H1 (cell line): Measurements from ENCODE around the gene EXOSC5. TPM values are rescaled to one million over a fixed set of nuclear protein-coding genes. Genes with fewer than 3 reads are reported as not detected.

Experiments used
- CTCF ChIA-PET: fragments of 300-600 bp; sonication (Branson Sonifier 250); formaldehyde crosslinking; loops from one replicate; lab custom pipeline; 2021; ENCODE audit not compliant: partially characterized antibody; lab: Charles Lee
- POLR2A ChIA-PET: fragments of 300-600 bp; sonication (Branson Sonifier 250); formaldehyde crosslinking; loops from one replicate; lab custom pipeline; 2021; ENCODE audit warnings: inconsistent platforms; ENCODE audit not compliant: partially characterized antibody; lab: Charles Lee
- DNase-seq, 2 experiments: peaks; one replicate each; pipeline versions ENCODE4 v3.0.0 to v3.0.0-alpha.2; 2010 to 2022; ENCODE audit warnings: low spot score in 2 of 2, low read depth in 1 of 2, mixed read lengths in 1 of 2
- FAIRE-seq: peaks from 2 replicates; lab custom pipeline; 2011; peaks lifted over from hg19 to GRCh38; lab: Jason Lieb, UNC
- H2AFZ ChIP-seq: 2 replicates; pipeline ENCODE4 v1.8.1; 2012; ENCODE audit warnings: low read length, inconsistent platforms
- H2AK5ac ChIP-seq: 2 replicates; pipeline ENCODE4 v1.6.1; 2013; ENCODE audit warnings: low read depth, low read length
- H2BK120ac ChIP-seq: replicated peaks from 2 replicates; pipeline ENCODE3; 2013; ENCODE audit warnings: low read depth, low read length, inconsistent platforms
- H2BK12ac ChIP-seq: 2 replicates; pipeline ENCODE4 v1.6.1; 2013; ENCODE audit warnings: low read depth, low read length
- H2BK15ac ChIP-seq: 2 replicates; pipeline ENCODE4 v1.6.1; 2013; ENCODE audit warnings: low read length
- H2BK20ac ChIP-seq: 2 replicates; pipeline ENCODE4 v1.6.1; 2013; ENCODE audit warnings: low read length
- H2BK5ac ChIP-seq: 2 replicates; pipeline ENCODE4 v1.6.1; 2013; ENCODE audit warnings: low read depth, low read length
- H3K14ac ChIP-seq: 2 replicates; pipeline ENCODE4 v1.6.1; 2013; ENCODE audit warnings: inconsistent platforms; ENCODE audit not compliant: insufficient read length
- H3K18ac ChIP-seq: 2 replicates; pipeline ENCODE4 v1.6.1; 2013; ENCODE audit warnings: low read length; ENCODE audit errors: extremely low read depth
- H3K23ac ChIP-seq: 2 replicates; pipeline ENCODE4 v1.6.1; 2013; ENCODE audit warnings: inconsistent platforms; ENCODE audit not compliant: insufficient read length
- H3K23me2 ChIP-seq: 2 replicates; pipeline ENCODE4 v1.6.1; 2013; ENCODE audit warnings: low read depth, low read length
- H3K27ac ChIP-seq: 2 replicates; pipeline ENCODE4 v1.6.1; 2011; ENCODE audit warnings: low read depth, low read length, inconsistent platforms
- H3K27me3 ChIP-seq, 4 experiments: replicated peaks in 1 of 4; 1 replicate in 1 of 4; 2 replicates in 3 of 4; pipeline versions ENCODE4 v1.6.1 to v1.8.1; 2011 to 2013; ENCODE audit warnings: low read length in 3 of 4, mild to moderate bottlenecking in 3 of 4, inconsistent platforms in 2 of 4, mixed read lengths in 2 of 4, moderate library complexity in 1 of 4; ENCODE audit not compliant: control insufficient read depth in 3 of 4, insufficient read depth in 3 of 4; ENCODE audit errors: extremely low read depth in 1 of 4
- H3K36me3 ChIP-seq, 4 experiments: 2 replicates each; pipeline versions ENCODE4 v1.6.1 to v1.8.1; 2011 to 2013; ENCODE audit warnings: mild to moderate bottlenecking in 4 of 4, low read length in 3 of 4, moderate library complexity in 2 of 4, control low read depth in 1 of 4, inconsistent platforms in 1 of 4; ENCODE audit not compliant: insufficient read depth in 4 of 4, control insufficient read depth in 2 of 4
- H3K4ac ChIP-seq: replicated peaks from 2 replicates; pipeline ENCODE3; 2013; ENCODE audit warnings: low read length, low read depth, mixed read lengths, inconsistent platforms; ENCODE audit not compliant: insufficient read length
- H3K4me1 ChIP-seq, 4 experiments: replicated peaks in 1 of 4; 1 replicate in 1 of 4; 2 replicates in 3 of 4; pipeline versions ENCODE4 v1.6.1 to v1.8.1; 2011 to 2013; ENCODE audit warnings: low read length in 3 of 4, inconsistent platforms in 2 of 4, mixed read lengths in 1 of 4; ENCODE audit not compliant: insufficient read depth in 4 of 4, control insufficient read depth in 3 of 4
- H3K4me2 ChIP-seq, 2 experiments: 2 replicates each; pipeline versions ENCODE4 v1.6.1 to v1.8.1; 2011 to 2013; ENCODE audit warnings: low read depth in 2 of 2, low read length in 2 of 2, control low read depth in 1 of 2, inconsistent platforms in 1 of 2, mild to moderate bottlenecking in 1 of 2; ENCODE audit not compliant: insufficient read depth in 1 of 2
- H3K4me3 ChIP-seq, 4 experiments: fragments of 200-600, 300-600 bp in 1 of 4; sonication (generic), shearing (Covaris generic), sonication (Bioruptor Twin) in 1 of 4; 2 replicates each; pipeline versions ENCODE4 v1.5.1 to v1.8.1; 2011 to 2016; ENCODE audit warnings: low read length in 4 of 4, low read depth in 3 of 4, control low read depth in 2 of 4, inconsistent platforms in 2 of 4, mild to moderate bottlenecking in 2 of 4, mixed read lengths in 1 of 4, moderate library complexity in 1 of 4; ENCODE audit not compliant: insufficient read depth in 2 of 4; ENCODE audit errors: extremely low read depth in 1 of 4
- H3K56ac ChIP-seq: replicated peaks from 2 replicates; pipeline ENCODE3; 2013; ENCODE audit warnings: low read depth, mild to moderate bottlenecking, mixed read lengths, low read length, inconsistent platforms; ENCODE audit not compliant: insufficient read length
- H3K79me1 ChIP-seq: 2 replicates; pipeline ENCODE4 v1.6.1; 2013; ENCODE audit warnings: low read depth, low read length, control low read depth
- H3K79me2 ChIP-seq, 2 experiments: 2 replicates each; pipeline versions ENCODE4 v1.6.1 to v1.8.1; 2012 to 2013; ENCODE audit warnings: low read length in 2 of 2, mild to moderate bottlenecking in 2 of 2, inconsistent platforms in 1 of 2; ENCODE audit not compliant: insufficient read depth in 2 of 2, control insufficient read depth in 1 of 2
- H3K9ac ChIP-seq, 4 experiments: replicated peaks in 1 of 4; 1 replicate in 1 of 4; 2 replicates in 3 of 4; pipeline versions ENCODE4 v1.6.1 to v1.8.1; 2011 to 2013; ENCODE audit warnings: low read depth in 3 of 4, low read length in 3 of 4, control low read depth in 2 of 4, mild to moderate bottlenecking in 2 of 4, moderate library complexity in 2 of 4, inconsistent platforms in 1 of 4; ENCODE audit errors: extremely low read depth in 1 of 4
- H3K9me3 ChIP-seq, 2 experiments: 2 replicates each; pipeline versions ENCODE4 v1.6.1 to v1.8.1; 2012 to 2013; ENCODE audit warnings: mild to moderate bottlenecking in 2 of 2, moderate library complexity in 2 of 2, control low read depth in 1 of 2, inconsistent platforms in 1 of 2, low read depth in 1 of 2, low read length in 1 of 2, mixed read lengths in 1 of 2; ENCODE audit not compliant: insufficient read depth in 2 of 2
- H4K20me1 ChIP-seq, 2 experiments: replicated peaks in 1 of 2; 2 replicates each; pipeline versions ENCODE3 to v1.8.1; 2011 to 2013; ENCODE audit warnings: inconsistent platforms in 2 of 2, low read length in 2 of 2, mild to moderate bottlenecking in 1 of 2; ENCODE audit not compliant: insufficient read depth in 2 of 2, control insufficient read depth in 1 of 2
- H4K5ac ChIP-seq: 2 replicates; pipeline ENCODE4 v1.6.1; 2013; ENCODE audit warnings: low read length, low read depth, mixed read lengths, inconsistent platforms; ENCODE audit not compliant: insufficient read length
- H4K8ac ChIP-seq: 2 replicates; pipeline ENCODE4 v1.8.0; 2013; ENCODE audit warnings: mild to moderate bottlenecking, moderate library complexity, low read length, inconsistent platforms; ENCODE audit not compliant: insufficient read depth; ENCODE audit errors: extremely low read depth
- H4K91ac ChIP-seq: replicated peaks from 2 replicates; pipeline ENCODE3; 2013; ENCODE audit warnings: low read length, mixed read lengths, inconsistent platforms; ENCODE audit not compliant: insufficient read length
- BACH1 ChIP-seq: IDR thresholded peaks from 2 replicates; pipeline ENCODE4 v1.6.1; 2012; ENCODE audit warnings: low read length, improper control_type of control experiment
- CHD2 ChIP-seq: IDR thresholded peaks from 2 replicates; pipeline ENCODE4 v1.6.1; 2012; ENCODE audit warnings: low read length, improper control_type of control experiment
- EP300 ChIP-seq, 2 experiments: IDR thresholded peaks; 1 replicate in 1 of 2; 2 replicates in 1 of 2; pipeline ENCODE4 v1.6.1; 2011 to 2012; ENCODE audit warnings: low read depth in 2 of 2, low read length in 2 of 2, mild to moderate bottlenecking in 2 of 2, borderline replicate concordance in 1 of 2, inconsistent platforms in 1 of 2, moderate library complexity in 1 of 2
- HDAC6 ChIP-seq: IDR thresholded peaks from one replicate; pipeline ENCODE4 v1.7.1; 2012; ENCODE audit warnings: low read depth, mild to moderate bottlenecking, inconsistent platforms, low read length, moderate library complexity
- JUN ChIP-seq: IDR thresholded peaks from 2 replicates; pipeline ENCODE4 v1.6.1; 2011; ENCODE audit warnings: low read depth, mild to moderate bottlenecking, improper control_type of control experiment, low read length
- POLR2A ChIP-seq, 2 experiments: IDR thresholded peaks; 1 replicate in 1 of 2; 2 replicates in 1 of 2; pipeline ENCODE4 v1.6.1; 2011; ENCODE audit warnings: low read depth in 2 of 2, low read length in 2 of 2, mild to moderate bottlenecking in 2 of 2; ENCODE audit errors: control extremely low read depth in 1 of 2
- SAP30 ChIP-seq: fragments of 300-600 bp; sonication (generic); IDR thresholded peaks from 2 replicates; pipeline ENCODE4 v1.7.1; 2012; ENCODE audit warnings: low read length, moderate library complexity, mild to moderate bottlenecking, inconsistent platforms; ENCODE audit not compliant: insufficient read depth, insufficient replicate concordance
- SIN3A ChIP-seq, 2 experiments: IDR thresholded peaks in 1 of 2; conservative IDR thresholded peaks in 1 of 2; 2 replicates each; pipeline ENCODE4 v1.6.1; 2011 to 2012; ENCODE audit warnings: low read length in 2 of 2, improper control_type of control experiment in 1 of 2, low read depth in 1 of 2, mild to moderate bottlenecking in 1 of 2
- SP1 ChIP-seq: IDR thresholded peaks from 2 replicates; pipeline ENCODE4 v1.6.1; 2011; ENCODE audit warnings: low read depth, low read length
- TBP ChIP-seq: IDR thresholded peaks from 2 replicates; pipeline ENCODE4 v1.6.1; 2011; ENCODE audit warnings: low read depth, low read length, improper control_type of control experiment
- TEAD4 ChIP-seq: IDR thresholded peaks from 2 replicates; pipeline ENCODE4 v1.6.1; 2012; ENCODE audit warnings: low read depth, low read length, inconsistent platforms, mixed read lengths
- WGBS, 2 experiments: shearing (Covaris generic) in 1 of 2; methylation state at CpG; one replicate each; pipeline versions ENCODE4 v1.1.6 to v1.1.7; 2013 to 2015; ENCODE audit warnings: low lambda C conversion rate in 2 of 2, mixed read lengths in 2 of 2, inconsistent platforms in 1 of 2, low coverage in 1 of 2, missing lambda C conversion rate in 1 of 2; ENCODE audit not compliant: insufficient replicate concordance in 2 of 2, insufficient coverage in 1 of 2, insufficient read length in 1 of 2; ENCODE audit errors: extremely low coverage in 1 of 2, missing lambda C conversion rate in 1 of 2; 5-methylcytosine and 5-hydroxymethylcytosine counted together
- polyA plus RNA-seq, 7 experiments: library from polyadenylated mRNA; depleted of rRNA in 3 of 7; stranded (reverse) in 5 of 7; unstranded in 2 of 7; fragments of >200 nt in 5 of 7; fragments of 200-250 nt in 2 of 7; gene quantifications; 1 replicate in 5 of 7; 2 replicates in 1 of 7; 4 replicates in 1 of 7; pipeline versions ENCODE4 v1.2.1 to v1.2.3, GENCODE V29; 2011 to 2013; ENCODE audit warnings: missing spikeins in 2 of 7, mixed read lengths in 2 of 7
- total RNA-seq: library from RNA; stranded (reverse); fragmentation: NEBNext Ultra II Directional; extraction: Animal tissue kit (Norgen Biotek cat#: 25700); gene quantifications from 2 replicates; pipeline ENCODE4 v1.2.1, GENCODE V29; 2021
- TF ChIP-seq, protein P1 (sequence below), 3 experiments: IDR thresholded peaks; 1 replicate in 2 of 3; 2 replicates in 1 of 3; pipeline versions ENCODE4 v1.5.1 to v1.6.1; 2011; ENCODE audit warnings: low read length in 3 of 3, mild to moderate bottlenecking in 3 of 3, inconsistent platforms in 2 of 3, low read depth in 1 of 3, moderate library complexity in 1 of 3; ENCODE audit not compliant: insufficient read depth in 1 of 3; ENCODE audit errors: control extremely low read depth in 1 of 3

Gene EXOSC5
- total and polyA plus RNA-seq, 2 of the 8 experiments (the other 6 are each of a cell fraction or from before 2014, with no cell fraction given), result 56.2 to 92.8 TPM

DNA sequence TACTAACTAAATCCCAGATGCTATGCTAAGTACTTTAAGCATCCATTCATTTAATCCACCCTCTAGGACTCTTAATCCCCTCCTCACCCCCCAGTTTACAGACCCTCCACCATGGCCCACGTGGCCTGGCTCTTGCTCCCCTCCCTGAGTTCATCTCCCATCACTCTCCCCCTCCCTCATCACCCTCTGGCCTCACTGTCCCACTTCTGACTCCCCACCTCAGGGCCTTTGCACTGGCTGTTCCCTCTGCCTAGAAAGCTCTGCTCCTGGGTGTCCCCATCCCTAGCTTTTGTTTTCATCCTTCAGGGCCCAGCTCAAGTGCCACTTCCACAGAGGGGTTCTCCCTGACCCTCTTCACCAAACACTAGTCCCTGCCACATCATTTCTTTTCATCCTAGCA, 37.4 kb downstream of the EXOSC5 start:
- Histone ChIP-seq H3K9ac (no peak overlapping the region), H3K27ac (no peak overlapping the region), H3K36me3 (no peaks in the 10 kb centered on the region), H3K79me1 (peaks cover 5% of the 10 kb centered on the region), H3K4ac (no peak overlapping the region), H3K4me1 (peaks cover 0 to 6% (median 2%) of the 10 kb centered on the region in 4 experiments; a peak in 1 of 7 replicates), H3K4me2 (no peak overlapping the region), H2AK5ac (no peak overlapping the region), H4K20me1 (peaks cover 0 to 5% of the 10 kb centered on the region in 2 experiments), H4K8ac (no peak overlapping the region), H3K23me2 (peaks cover 6% of the 10 kb centered on the region), H2BK15ac (no peak overlapping the region), H3K56ac (no peak overlapping the region), H2BK12ac (no peak overlapping the region), H3K79me2 (no peaks in the 10 kb centered on the region), H3K4me3 (no peak overlapping the region), H2BK20ac (no peak overlapping the region), H3K18ac (no peak overlapping the region), H3K9me3 (no peaks in the 10 kb centered on the region), H3K27me3 (no peaks in the 10 kb centered on the region; a peak in 1 of 7 replicates), H4K5ac (no peak overlapping the region), H2BK5ac (no peak overlapping the region), H3K23ac (no peak overlapping the region), H4K91ac (no peak overlapping the region), H3K14ac (no peak overlapping the region), H2BK120ac (no peak overlapping the region), H2AFZ (no peak overlapping the region)
- DNase-seq (no peak), FAIRE-seq (no peak)
- ChIA-PET POLR2A (no interaction called here), CTCF (interaction anchor here (0.7 to 1.2 kb wide), 3 partner anchors 19 to 221 kb away, joined by 3 to 5 read pairs (median 4); no protein-coding TSS in a partner anchor)
- WGBS, 2 experiments, result 83% methylated on average over 1 of the region's 1 CpG; no CpG with 5 or more reads in 1 of the 2 experiments
- no peak for TF ChIP-seq SP1
- TF ChIP-seq SIN3A (conservative IDR thresholded peaks at IDR 0.05 in 1 of 2, IDR thresholded peaks at IDR 0.05 in 1 of 2; ENCODE audit: low read depth in 1 of 2, low read length in 2 of 2), result no peak
- TF ChIP-seq EP300 (IDR thresholded peaks at IDR 0.05; ENCODE audit: borderline replicate concordance in 1 of 2, low read depth in 2 of 2, low read length in 2 of 2), result no peak
- TF ChIP-seq TBP, result no peak
- TF ChIP-seq HDAC6, result no peak
- no peak for TF ChIP-seq POLR2A (IDR thresholded peaks at IDR 0.05; ENCODE audit: control extremely low read depth in 1 of 2, low read depth in 2 of 2, low read length in 2 of 2)
- no peak for TF ChIP-seq SAP30
- TF ChIP-seq TEAD4, result no peak
- TF ChIP-seq BACH1, result no peak
- no peak for TF ChIP-seq CHD2
- TF ChIP-seq, protein P1, sequence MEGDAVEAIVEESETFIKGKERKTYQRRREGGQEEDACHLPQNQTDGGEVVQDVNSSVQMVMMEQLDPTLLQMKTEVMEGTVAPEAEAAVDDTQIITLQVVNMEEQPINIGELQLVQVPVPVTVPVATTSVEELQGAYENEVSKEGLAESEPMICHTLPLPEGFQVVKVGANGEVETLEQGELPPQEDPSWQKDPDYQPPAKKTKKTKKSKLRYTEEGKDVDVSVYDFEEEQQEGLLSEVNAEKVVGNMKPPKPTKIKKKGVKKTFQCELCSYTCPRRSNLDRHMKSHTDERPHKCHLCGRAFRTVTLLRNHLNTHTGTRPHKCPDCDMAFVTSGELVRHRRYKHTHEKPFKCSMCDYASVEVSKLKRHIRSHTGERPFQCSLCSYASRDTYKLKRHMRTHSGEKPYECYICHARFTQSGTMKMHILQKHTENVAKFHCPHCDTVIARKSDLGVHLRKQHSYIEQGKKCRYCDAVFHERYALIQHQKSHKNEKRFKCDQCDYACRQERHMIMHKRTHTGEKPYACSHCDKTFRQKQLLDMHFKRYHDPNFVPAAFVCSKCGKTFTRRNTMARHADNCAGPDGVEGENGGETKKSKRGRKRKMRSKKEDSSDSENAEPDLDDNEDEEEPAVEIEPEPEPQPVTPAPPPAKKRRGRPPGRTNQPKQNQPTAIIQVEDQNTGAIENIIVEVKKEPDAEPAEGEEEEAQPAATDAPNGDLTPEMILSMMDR (IDR thresholded peaks at IDR 0.05; ENCODE audit: control extremely low read depth in 1 of 3, insufficient read depth in 1 of 3, low read depth in 1 of 3, low read length in 3 of 3), result no peak
- no peak for TF ChIP-seq JUN
